ENCODE data around the gene RYR1. TPM values are rescaled to one million over a fixed set of nuclear protein-coding genes. Genes with fewer than 3 reads are reported as not detected.
A peak's percentile ranks its signal among the peaks of the same experiment; 100 is the strongest.

Gene RYR1
- total and polyA plus RNA-seq, 2 of the 13 experiments (the other 11 are each of a cell fraction or from before 2014, with no cell fraction given), result 0.03 TPM; not detected in 1

GRCh38 chr19:38402967-38403674 lies 30.4 kb upstream of the RYR1 start, which contains the start of gene FAM98C (continued):
- TF ChIP-seq CREB1 (IDR thresholded peaks at IDR 0.05) (peak; percentile 61; the same call in 1 of the 2 replicates), CREB1 (CRISPR knock-in tag; IDR thresholded peaks at IDR 0.05) (0 out of 2 replicates have a peak, but pooled peaks have one; percentile 9), HOXA5 (CRISPR knock-in tag; IDR thresholded peaks at IDR 0.05) (peak; percentile 93; the same call in 1 of the 2 replicates), ERF (CRISPR knock-in tag; IDR thresholded peaks at IDR 0.05) (peak; percentile 96), BORCS8-MEF2B (CRISPR knock-in tag; IDR thresholded peaks at IDR 0.05) (peak; percentile 58; the same call in 1 of the 2 replicates), ZNF709 (CRISPR knock-in tag; IDR thresholded peaks at IDR 0.05) (peak; percentile 96), FOXP1 (IDR thresholded peaks at IDR 0.05) (no peak), FOXP1 (CRISPR knock-in tag; IDR thresholded peaks at IDR 0.05) (no peak), ZNF136 (CRISPR knock-in tag; IDR thresholded peaks at IDR 0.05; ENCODE audit: low read depth) (0 out of 2 replicates have a peak, but pooled peaks have one; percentile 62), ZNF235 (CRISPR knock-in tag; IDR thresholded peaks at IDR 0.05; ENCODE audit: borderline replicate concordance) (peak; percentile 80; the same call in 1 of the 2 replicates), ZSCAN21 (CRISPR knock-in tag; IDR thresholded peaks at IDR 0.05; ENCODE audit: borderline replicate concordance) (peak; percentile 66; the same call in 1 of the 2 replicates), SMYD3 (CRISPR knock-in tag; IDR thresholded peaks at IDR 0.05) (0 out of 2 replicates have a peak, but pooled peaks have one; percentile 69), MTA3 (CRISPR knock-in tag; IDR thresholded peaks at IDR 0.05) (no peak), HNF4G (IDR thresholded peaks at IDR 0.05; ENCODE audit: borderline replicate concordance, low read depth, low read length) (no peak), HNF4G (CRISPR knock-in tag; IDR thresholded peaks at IDR 0.05; ENCODE audit: borderline replicate concordance, low read depth) (peak; percentile 36; the same call in 1 of the 2 replicates), ZFP82 (CRISPR knock-in tag; IDR thresholded peaks at IDR 0.05; ENCODE audit: borderline replicate concordance) (no peak), CEBPB (IDR thresholded peaks at IDR 0.05; ENCODE audit: borderline replicate concordance, low read depth, low read length) (no peak), ZBTB14 (CRISPR knock-in tag; IDR thresholded peaks at IDR 0.05) (peak; percentile 74), SPEN (CRISPR knock-in tag; IDR thresholded peaks at IDR 0.05; ENCODE audit: low read depth) (peak; percentile 74), GATAD1 (CRISPR knock-in tag; IDR thresholded peaks at IDR 0.05) (peak; percentile 72), ZNF800 (CRISPR knock-in tag; IDR thresholded peaks at IDR 0.05) (peak; percentile 89), MYC (CRISPR knock-in tag; IDR thresholded peaks at IDR 0.05; ENCODE audit: borderline replicate concordance) (peak; percentile 84), CHD2 (IDR thresholded peaks at IDR 0.05; ENCODE audit: low read depth, low read length) (no peak), NKX3-1 (CRISPR knock-in tag; IDR thresholded peaks at IDR 0.05) (peak; percentile 72; the same call in 1 of the 2 replicates)
- TF ChIP-seq, protein P1, sequence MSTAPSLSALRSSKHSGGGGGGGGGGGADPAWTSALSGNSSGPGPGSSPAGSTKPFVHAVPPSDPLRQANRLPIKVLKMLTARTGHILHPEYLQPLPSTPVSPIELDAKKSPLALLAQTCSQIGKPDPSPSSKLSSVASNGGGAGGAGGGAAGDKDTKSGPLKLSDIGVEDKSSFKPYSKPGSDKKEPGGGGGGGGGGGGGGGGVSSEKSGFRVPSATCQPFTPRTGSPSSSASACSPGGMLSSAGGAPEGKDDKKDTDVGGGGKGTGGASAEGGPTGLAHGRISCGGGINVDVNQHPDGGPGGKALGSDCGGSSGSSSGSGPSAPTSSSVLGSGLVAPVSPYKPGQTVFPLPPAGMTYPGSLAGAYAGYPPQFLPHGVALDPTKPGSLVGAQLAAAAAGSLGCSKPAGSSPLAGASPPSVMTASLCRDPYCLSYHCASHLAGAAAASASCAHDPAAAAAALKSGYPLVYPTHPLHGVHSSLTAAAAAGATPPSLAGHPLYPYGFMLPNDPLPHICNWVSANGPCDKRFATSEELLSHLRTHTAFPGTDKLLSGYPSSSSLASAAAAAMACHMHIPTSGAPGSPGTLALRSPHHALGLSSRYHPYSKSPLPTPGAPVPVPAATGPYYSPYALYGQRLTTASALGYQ (CRISPR knock-in tag; IDR thresholded peaks at IDR 0.05), result peak; percentile 55; the same call in 1 of the 2 replicates
- TF ChIP-seq, protein P2, sequence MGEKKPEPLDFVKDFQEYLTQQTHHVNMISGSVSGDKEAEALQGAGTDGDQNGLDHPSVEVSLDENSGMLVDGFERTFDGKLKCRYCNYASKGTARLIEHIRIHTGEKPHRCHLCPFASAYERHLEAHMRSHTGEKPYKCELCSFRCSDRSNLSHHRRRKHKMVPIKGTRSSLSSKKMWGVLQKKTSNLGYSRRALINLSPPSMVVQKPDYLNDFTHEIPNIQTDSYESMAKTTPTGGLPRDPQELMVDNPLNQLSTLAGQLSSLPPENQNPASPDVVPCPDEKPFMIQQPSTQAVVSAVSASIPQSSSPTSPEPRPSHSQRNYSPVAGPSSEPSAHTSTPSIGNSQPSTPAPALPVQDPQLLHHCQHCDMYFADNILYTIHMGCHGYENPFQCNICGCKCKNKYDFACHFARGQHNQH (CRISPR knock-in tag; IDR thresholded peaks at IDR 0.05), result peak; percentile 86
